Fibroblast of lung (primary cell): ENCODE data around the gene FAH. TPM values are rescaled to one million over a fixed set of nuclear protein-coding genes. Genes with fewer than 3 reads are reported as not detected.

Experiments used
- DNase-seq, 2 donors: peaks; one replicate each; pipeline versions ENCODE4 v3.0.0 to v3.0.0-alpha.2; 2010; ENCODE audit warnings: low read depth in 2 of 2
- H2AFZ ChIP-seq: 2 replicates; pipeline ENCODE4 v1.5.1; 2012; ENCODE audit warnings: low read length, control low read depth, inconsistent platforms
- H3K27ac ChIP-seq: 2 replicates; pipeline ENCODE4 v1.5.1; 2011; ENCODE audit warnings: low read length, control low read depth; ENCODE audit not compliant: insufficient read depth
- H3K27me3 ChIP-seq: 2 replicates; pipeline ENCODE4 v1.5.1; 2011; ENCODE audit warnings: mild to moderate bottlenecking, low read length; ENCODE audit not compliant: control insufficient read depth, insufficient read depth
- H3K36me3 ChIP-seq: 2 replicates; pipeline ENCODE4 v1.5.1; 2011; ENCODE audit warnings: low read length; ENCODE audit not compliant: control insufficient read depth, insufficient read depth
- H3K4me1 ChIP-seq: 2 replicates; pipeline ENCODE4 v1.5.1; 2011; ENCODE audit warnings: low read length; ENCODE audit not compliant: control insufficient read depth, insufficient read depth; ENCODE audit errors: extremely low read depth
- H3K4me2 ChIP-seq: 2 replicates; pipeline ENCODE4 v1.5.1; 2011; ENCODE audit warnings: low read length, control low read depth; ENCODE audit not compliant: insufficient read depth; ENCODE audit errors: extremely low read depth
- H3K4me3 ChIP-seq, 4 experiments: fragments of 200-600 bp in 1 of 4; sonication (generic) in 1 of 4; replicated peaks in 1 of 4; 2 replicates each; pipeline ENCODE4 v1.5.1; 2011 to 2016; ENCODE audit warnings: low read length in 4 of 4, low read depth in 3 of 4, mild to moderate bottlenecking in 3 of 4, control low read depth in 2 of 4, inconsistent platforms in 1 of 4, mixed read lengths in 1 of 4; ENCODE audit not compliant: insufficient read depth in 1 of 4; ENCODE audit errors: control extremely low read depth in 1 of 4
- H3K79me2 ChIP-seq: 2 replicates; pipeline ENCODE4 v1.5.1; 2012; ENCODE audit warnings: mild to moderate bottlenecking, low read length, inconsistent platforms; ENCODE audit not compliant: control insufficient read depth, insufficient read depth
- H3K9ac ChIP-seq: 2 replicates; pipeline ENCODE4 v1.5.1; 2011; ENCODE audit warnings: mild to moderate bottlenecking, low read length, control low read depth; ENCODE audit not compliant: insufficient read depth
- H3K9me3 ChIP-seq: 2 replicates; pipeline ENCODE4 v1.5.1; 2012; ENCODE audit warnings: low read depth, low read length; ENCODE audit not compliant: control insufficient read depth, insufficient read depth
- H4K20me1 ChIP-seq: 2 replicates; pipeline ENCODE4 v1.5.1; 2011; ENCODE audit warnings: low read length; ENCODE audit not compliant: control insufficient read depth, insufficient read depth; ENCODE audit errors: extremely low read depth
- EZH2 ChIP-seq: IDR thresholded peaks from 2 replicates; pipeline ENCODE4 v1.5.1; 2012; ENCODE audit warnings: low read length, control low read depth, mild to moderate bottlenecking; ENCODE audit errors: missing control alignments
- polyA plus RNA-seq, 2 donors: library from polyadenylated mRNA; depleted of rRNA in 1 of 2; stranded (reverse) in 1 of 2; unstranded in 1 of 2; fragments of >200 nt; gene quantifications; 2 replicates each; pipeline ENCODE4 v1.2.1, GENCODE V29; 2011 to 2012; ENCODE audit warnings: missing spikeins in 1 of 2
- total RNA-seq: library from RNA; depleted of rRNA; stranded (reverse); fragments of >200 nt; gene quantifications from 2 replicates; pipeline ENCODE4 v1.2.1, GENCODE V29; 2014
- TF ChIP-seq, protein P1 (sequence below), 2 donors: IDR thresholded peaks in 1 of 2; conservative IDR thresholded peaks in 1 of 2; 1 replicate in 1 of 2; 2 replicates in 1 of 2; pipeline ENCODE4 v1.5.1; 2011 to 2012; ENCODE audit warnings: low read length in 2 of 2, control low read depth in 1 of 2, inconsistent platforms in 1 of 2, low read depth in 1 of 2, mild to moderate bottlenecking in 1 of 2

The FAH gene
- total and polyA plus RNA-seq, 2 donors (not counting 1 experiment from before 2014, with no cell fraction given), result 24.4 to 58.6 TPM

DNA sequence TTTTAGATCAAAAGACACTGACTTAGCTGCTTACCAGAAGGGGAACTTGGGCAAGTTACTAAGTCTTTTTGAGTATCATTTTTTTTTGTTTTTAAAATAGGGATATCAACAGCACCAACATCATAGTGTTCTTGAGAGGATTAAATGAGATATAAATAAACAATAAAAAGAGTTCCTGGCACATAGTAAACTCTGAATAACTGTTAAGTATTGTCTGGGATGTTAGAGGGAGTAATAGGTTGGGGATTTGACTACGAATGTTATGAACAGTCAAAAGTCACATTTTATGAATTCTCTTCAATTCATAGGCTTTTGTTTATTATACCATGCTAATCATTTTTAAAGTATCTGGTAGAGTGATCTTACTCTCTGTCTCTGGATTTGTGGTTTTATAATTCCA is 37.8 kb upstream of the FAH start:
- Histone ChIP-seq H3K4me2 (no peak overlapping the region), H3K4me1 (peaks cover 2% of the 10 kb centered on the region), H3K36me3 (no peaks in the 10 kb centered on the region), H3K27me3 (no peaks in the 10 kb centered on the region), H3K4me3 (no peak overlapping the region), H2AFZ (no peak overlapping the region), H3K9ac (no peak overlapping the region), H3K79me2 (peaks cover 11% of the 10 kb centered on the region), H4K20me1 (no peaks in the 10 kb centered on the region), H3K9me3 (no peaks in the 10 kb centered on the region), H3K27ac (no peak overlapping the region)
- DNase-seq, result no peak
- TF ChIP-seq, protein P1, sequence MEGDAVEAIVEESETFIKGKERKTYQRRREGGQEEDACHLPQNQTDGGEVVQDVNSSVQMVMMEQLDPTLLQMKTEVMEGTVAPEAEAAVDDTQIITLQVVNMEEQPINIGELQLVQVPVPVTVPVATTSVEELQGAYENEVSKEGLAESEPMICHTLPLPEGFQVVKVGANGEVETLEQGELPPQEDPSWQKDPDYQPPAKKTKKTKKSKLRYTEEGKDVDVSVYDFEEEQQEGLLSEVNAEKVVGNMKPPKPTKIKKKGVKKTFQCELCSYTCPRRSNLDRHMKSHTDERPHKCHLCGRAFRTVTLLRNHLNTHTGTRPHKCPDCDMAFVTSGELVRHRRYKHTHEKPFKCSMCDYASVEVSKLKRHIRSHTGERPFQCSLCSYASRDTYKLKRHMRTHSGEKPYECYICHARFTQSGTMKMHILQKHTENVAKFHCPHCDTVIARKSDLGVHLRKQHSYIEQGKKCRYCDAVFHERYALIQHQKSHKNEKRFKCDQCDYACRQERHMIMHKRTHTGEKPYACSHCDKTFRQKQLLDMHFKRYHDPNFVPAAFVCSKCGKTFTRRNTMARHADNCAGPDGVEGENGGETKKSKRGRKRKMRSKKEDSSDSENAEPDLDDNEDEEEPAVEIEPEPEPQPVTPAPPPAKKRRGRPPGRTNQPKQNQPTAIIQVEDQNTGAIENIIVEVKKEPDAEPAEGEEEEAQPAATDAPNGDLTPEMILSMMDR (conservative IDR thresholded peaks at IDR 0.05 in 1 of 2, IDR thresholded peaks at IDR 0.05 in 1 of 2; ENCODE audit: low read depth in 1 of 2, low read length in 2 of 2), result no peak
- TF ChIP-seq EZH2, result no peak

DNA sequence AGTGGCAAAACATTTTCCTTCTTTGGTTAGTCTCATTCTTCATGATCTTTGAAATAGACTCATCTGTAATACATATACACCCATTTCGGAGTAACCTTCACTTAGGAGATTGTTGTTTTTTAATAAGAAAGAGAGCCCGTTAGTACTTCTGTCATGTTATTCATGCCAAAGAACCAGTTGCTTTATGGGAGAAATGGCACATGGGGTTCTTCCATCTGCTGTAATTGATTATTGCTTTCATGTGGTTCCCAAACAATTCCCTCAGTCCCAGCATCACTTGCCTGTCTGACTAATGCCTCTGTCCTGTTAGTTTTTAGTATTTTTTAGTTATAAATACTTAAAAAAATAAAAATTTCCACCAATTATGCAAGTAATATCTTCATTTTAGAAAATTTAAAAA is 33.8 kb upstream of the FAH start:
- TF ChIP-seq, protein P1 (conservative IDR thresholded peaks at IDR 0.05 in 1 of 2, IDR thresholded peaks at IDR 0.05 in 1 of 2; ENCODE audit: low read depth in 1 of 2, low read length in 2 of 2), result no peak
- no peak for TF ChIP-seq EZH2
- DNase-seq, result no peak
- no peaks in the 10 kb centered on the region for H3K9me3 ChIP-seq
- H3K4me2 ChIP-seq, result no peak overlapping the region
- H3K4me3 ChIP-seq, result no peak overlapping the region
- no peak overlapping the region for H3K9ac ChIP-seq
- H3K36me3 ChIP-seq, result peaks cover 1% of the 10 kb centered on the region
- H3K27me3 ChIP-seq, result no peaks in the 10 kb centered on the region
- H3K27ac ChIP-seq, result no peak overlapping the region
- no peaks in the 10 kb centered on the region for H3K4me1 ChIP-seq
- H3K79me2 ChIP-seq, result peaks cover 10% of the 10 kb centered on the region
- H4K20me1 ChIP-seq, result peaks cover 1% of the 10 kb centered on the region
- no peak overlapping the region for H2AFZ ChIP-seq

DNA sequence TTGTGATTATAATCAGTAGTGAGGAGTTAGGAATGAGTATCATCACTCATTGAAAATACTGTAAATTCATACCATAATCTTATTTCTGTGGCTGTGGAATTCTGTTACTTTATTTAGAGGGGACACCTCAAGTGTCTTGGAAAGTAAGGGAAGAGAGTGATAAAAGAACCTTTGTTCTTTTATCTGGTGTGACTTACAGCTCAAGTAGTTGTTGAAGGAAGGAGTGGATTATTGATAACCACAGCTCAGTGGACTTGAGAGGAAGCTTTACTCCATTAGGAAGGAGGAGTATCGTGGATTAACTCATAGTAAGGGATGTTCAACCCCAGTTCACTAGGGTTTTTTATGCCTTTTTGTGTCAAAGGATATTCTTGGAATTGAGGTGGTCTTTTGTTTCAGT is 32.2 kb upstream of the FAH start:
- Histone ChIP-seq H4K20me1 (peaks cover 1% of the 10 kb centered on the region), H2AFZ (no peak overlapping the region), H3K79me2 (peaks cover 10% of the 10 kb centered on the region), H3K27me3 (no peaks in the 10 kb centered on the region), H3K36me3 (peaks cover 1% of the 10 kb centered on the region), H3K4me1 (no peaks in the 10 kb centered on the region), H3K4me3 (no peak overlapping the region), H3K9me3 (no peaks in the 10 kb centered on the region), H3K4me2 (no peak overlapping the region), H3K27ac (no peak overlapping the region), H3K9ac (no peak overlapping the region)
- TF ChIP-seq EZH2, result no peak
- TF ChIP-seq, protein P1 (conservative IDR thresholded peaks at IDR 0.05 in 1 of 2, IDR thresholded peaks at IDR 0.05 in 1 of 2; ENCODE audit: low read depth in 1 of 2, low read length in 2 of 2), result no peak
- DNase-seq, result no peak
